Hepatocyte (in vitro differentiated cells): Measurements from ENCODE around the gene RANGRF. TPM values are rescaled to one million over a fixed set of nuclear protein-coding genes. Genes with fewer than 3 reads are reported as not detected.

Experiments used
- DNase-seq: peaks from one replicate; pipeline ENCODE4 v3.0.0-alpha.2; 2016; ENCODE audit warnings: low spot score
- H2AFZ ChIP-seq: fragments of 200-600 bp; sonication (generic); 2 replicates; pipeline ENCODE4 v1.6.0; 2016; ENCODE audit warnings: antibody characterized with exemption, mild to moderate bottlenecking
- H3K27ac ChIP-seq: fragments of 200-600 bp; sonication (generic); 2 replicates; pipeline ENCODE4 v1.5.1; 2016; ENCODE audit warnings: mild to moderate bottlenecking
- H3K27me3 ChIP-seq: fragments of 200-600 bp; sonication (generic); 2 replicates; pipeline ENCODE4 v1.6.1; 2016
- H3K36me3 ChIP-seq: fragments of 200-600 bp; sonication (generic); replicated peaks from 2 replicates; pipeline ENCODE4 v1.5.1; 2016; ENCODE audit warnings: low read depth; ENCODE audit not compliant: insufficient read depth
- H3K4me1 ChIP-seq: fragments of 200-600 bp; sonication (generic); 2 replicates; pipeline ENCODE4 v1.5.1; 2016; ENCODE audit warnings: mild to moderate bottlenecking, moderate library complexity; ENCODE audit not compliant: insufficient read depth
- H3K4me2 ChIP-seq: fragments of 200-600 bp; sonication (generic); 2 replicates; pipeline ENCODE4 v1.6.0; 2016
- H3K4me3 ChIP-seq: fragments of 200-600 bp; sonication (generic); 2 replicates; pipeline ENCODE4 v1.5.1; 2016; ENCODE audit warnings: mild to moderate bottlenecking
- H3K79me2 ChIP-seq: fragments of 200-600 bp; sonication (generic); 2 replicates; pipeline ENCODE4 v1.6.0; 2017; ENCODE audit warnings: mild to moderate bottlenecking
- H3K9me2 ChIP-seq: fragments of 200-600 bp; sonication (generic); replicated peaks from 2 replicates; pipeline ENCODE4 v1.6.0; 2017; ENCODE audit warnings: mild to moderate bottlenecking; ENCODE audit not compliant: insufficient read depth
- H3K9me3 ChIP-seq: fragments of 200-600 bp; sonication (generic); 2 replicates; pipeline ENCODE4 v1.5.1; 2016; ENCODE audit warnings: low read depth, mild to moderate bottlenecking
- H4K20me1 ChIP-seq: fragments of 200-600 bp; sonication (generic); 2 replicates; pipeline ENCODE4 v1.6.0; 2016; ENCODE audit warnings: mild to moderate bottlenecking; ENCODE audit not compliant: insufficient read depth, poor library complexity, severe bottlenecking
- CTCF ChIP-seq: fragments of 200-600 bp; sonication (generic); IDR thresholded peaks from 2 replicates; pipeline ENCODE4 v1.5.1; 2016; ENCODE audit warnings: antibody characterized with exemption, mild to moderate bottlenecking; ENCODE audit not compliant: poor library complexity
- EZH2 ChIP-seq: fragments of 200-600 bp; sonication (generic); IDR thresholded peaks from 2 replicates; pipeline ENCODE4 v1.6.1; 2016; ENCODE audit warnings: antibody characterized with exemption, mild to moderate bottlenecking, borderline replicate concordance
- EZH2phosphoT487 ChIP-seq: fragments of 200-600 bp; sonication (generic); IDR thresholded peaks from one replicate; pipeline ENCODE4 v1.6.1; 2018; ENCODE audit warnings: antibody characterized with exemption, mild to moderate bottlenecking, low read depth, moderate library complexity; ENCODE audit not compliant: unreplicated experiment, severe bottlenecking
- WGBS: methylation state at CpG from one replicate; pipeline ENCODE4 v1.1.6; 2016; ENCODE audit warnings: low lambda C conversion rate; ENCODE audit errors: missing lambda C conversion rate; 5-methylcytosine and 5-hydroxymethylcytosine counted together
- polyA plus RNA-seq: library from polyadenylated mRNA; unstranded; fragments of >200 nt; fragmentation: Nextera tagmentation; extraction: Ambion mirVana; gene quantifications from 2 replicates; pipeline ENCODE4 v1.2.1, GENCODE V29; 2016
- total RNA-seq: library from RNA; depleted of rRNA; stranded (reverse); fragments of >200 nt; gene quantifications from 2 replicates; pipeline ENCODE4 v1.2.3, GENCODE V29; 2014

RANGRF gene
- total and polyA plus RNA-seq, 2 experiments from 2014 or later, result 7.9 to 41.9 TPM

- Histone ChIP-seq H3K4me1 (peaks cover 6% of the 10 kb centered on the region), H3K4me2 (no peak overlapping the region), H3K27ac (no peak overlapping the region), H3K36me3 (no peaks in the 10 kb centered on the region), H3K4me3 (no peak overlapping the region), H3K79me2 (no peaks in the 10 kb centered on the region), H3K27me3 (no peaks in the 10 kb centered on the region), H2AFZ (no peak overlapping the region), H4K20me1 (no peaks in the 10 kb centered on the region), H3K9me2 (no peaks in the 10 kb centered on the region), H3K9me3 (no peaks in the 10 kb centered on the region)
- DNase-seq, result no peak
- TF ChIP-seq EZH2 (no peak), CTCF (no peak), EZH2phosphoT487 (no peak)
- 59% methylated on average over 4 of the region's 4 CpGs for WGBS
These were observed 5.1 kb upstream of the RANGRF start for GRCh38 chr17:8283356-8283755.

- H3K79me2 ChIP-seq, result no peaks in the 10 kb centered on the region
- no peak overlapping the region for H3K4me2 ChIP-seq
- H3K9me2 ChIP-seq, result no peaks in the 10 kb centered on the region
- H3K27me3 ChIP-seq, result no peaks in the 10 kb centered on the region
- 93% methylated on average over 4 of the region's 4 CpGs for WGBS
- no peaks in the 10 kb centered on the region for H4K20me1 ChIP-seq
- no peaks in the 10 kb centered on the region for H3K36me3 ChIP-seq
- peaks cover 7% of the 10 kb centered on the region for H3K4me1 ChIP-seq
- H3K9me3 ChIP-seq, result no peaks in the 10 kb centered on the region
- H2AFZ ChIP-seq, result no peak overlapping the region
- no peak overlapping the region for H3K4me3 ChIP-seq
- DNase-seq, result no peak
- H3K27ac ChIP-seq, result no peak overlapping the region
- TF ChIP-seq EZH2, result no peak
These were observed 4.3 kb upstream of the RANGRF start for GRCh38 chr17:8284126-8284525.

DNA sequence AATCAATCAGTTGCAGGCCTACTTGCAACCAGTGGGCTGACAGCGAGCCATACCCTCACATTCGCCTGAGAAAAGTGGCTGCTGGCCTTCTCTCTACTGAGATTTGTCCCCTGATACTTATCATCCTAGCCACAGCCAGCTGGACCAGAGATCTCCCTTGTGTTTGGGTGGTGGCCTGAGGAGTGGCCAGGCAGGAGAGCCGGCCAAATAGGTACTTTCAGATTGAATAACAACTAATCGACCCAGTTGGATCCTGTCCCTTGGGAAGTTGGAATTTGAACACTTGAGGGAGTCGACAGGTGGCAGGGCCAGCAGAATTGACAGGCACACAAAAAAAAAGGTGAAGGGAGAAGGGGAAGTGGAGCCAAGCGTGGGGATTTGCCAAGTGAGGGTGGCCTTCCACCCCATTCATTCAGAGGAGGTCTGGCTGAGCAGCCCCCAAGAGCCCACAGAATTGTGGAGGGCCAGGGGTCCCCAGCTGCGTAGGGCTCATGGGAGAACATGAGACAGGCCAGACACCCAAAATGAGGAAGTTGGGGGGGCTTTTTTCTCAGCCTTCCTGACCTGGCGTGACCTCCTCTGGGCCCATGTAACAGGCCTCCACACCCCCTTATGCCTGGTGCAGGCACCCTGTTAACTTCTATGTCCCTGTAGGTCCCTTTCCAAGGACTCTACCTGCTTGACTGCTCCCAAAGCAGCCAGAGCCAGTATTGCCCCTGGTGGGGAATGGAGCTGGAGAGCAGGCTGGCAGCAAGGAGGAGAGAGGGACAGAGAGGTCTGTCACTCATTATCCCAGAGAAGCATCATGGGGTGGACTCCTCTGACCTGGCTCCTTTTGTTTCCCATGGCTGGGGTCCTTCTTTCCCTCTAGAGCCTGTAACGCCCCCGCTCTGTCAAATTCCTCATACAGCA, 2.9 kb upstream of the RANGRF start:
- no peaks in the 10 kb centered on the region for H3K9me3 ChIP-seq
- no peak overlapping the region for H2AFZ ChIP-seq
- no peaks in the 10 kb centered on the region for H3K36me3 ChIP-seq
- no peaks in the 10 kb centered on the region for H3K9me2 ChIP-seq
- TF ChIP-seq EZH2phosphoT487, result no peak
- TF ChIP-seq EZH2, result no peak
- no peak for TF ChIP-seq CTCF
- DNase-seq, result no peak
- WGBS, result 87% methylated on average over 10 of the region's 10 CpGs
- no peaks in the 10 kb centered on the region for H4K20me1 ChIP-seq
- H3K27ac ChIP-seq, result no peak overlapping the region
- H3K4me1 ChIP-seq, result peaks cover 10% of the 10 kb centered on the region
- no peak overlapping the region for H3K4me2 ChIP-seq
- H3K4me3 ChIP-seq, result no peak overlapping the region
- peaks cover 4% of the 10 kb centered on the region for H3K79me2 ChIP-seq
- H3K27me3 ChIP-seq, result no peaks in the 10 kb centered on the region

DNA sequence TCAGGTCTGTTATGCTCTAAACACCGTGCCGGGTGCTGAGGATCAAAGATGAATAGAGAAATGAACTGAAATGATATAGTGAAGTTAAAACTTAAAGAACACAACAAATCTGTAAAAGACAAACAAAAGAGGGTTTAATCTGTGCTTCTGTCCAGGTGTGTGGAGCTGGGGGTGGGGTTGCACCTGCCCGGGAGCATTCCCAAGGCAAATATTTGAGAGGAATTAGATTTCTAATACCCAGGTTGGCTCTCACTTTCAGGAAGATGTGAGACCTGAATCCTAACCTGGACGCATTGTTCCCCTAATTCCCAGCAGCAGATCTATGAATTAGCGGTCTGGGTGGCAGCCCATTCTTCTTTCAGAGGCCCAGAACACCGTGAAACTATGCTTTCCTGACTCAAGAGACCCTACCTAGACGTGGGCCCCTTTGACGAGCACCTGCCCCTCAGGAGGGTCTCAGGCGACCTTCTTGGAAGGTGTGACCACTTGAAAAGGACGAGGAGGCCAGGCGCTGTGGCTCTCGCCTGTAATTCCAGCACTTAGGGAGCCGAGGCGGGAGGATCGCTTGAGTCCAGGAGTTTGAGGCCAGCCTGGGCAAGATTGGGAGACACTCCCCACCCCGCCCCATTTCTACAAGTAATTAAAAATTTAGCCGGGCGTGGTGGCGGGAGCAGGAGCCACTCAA, 677 bp upstream of the RANGRF start:
- Histone ChIP-seq H3K36me3 (no peaks in the 10 kb centered on the region), H3K27ac (peak overlapping the region; percentile 93), H3K4me1 (peaks cover 10% of the 10 kb centered on the region), H3K4me3 (peak overlapping the region; percentile 97), H4K20me1 (no peaks in the 10 kb centered on the region), H2AFZ (peak overlapping the region; percentile 98), H3K79me2 (peaks cover 4% of the 10 kb centered on the region), H3K4me2 (peak overlapping the region; percentile 85), H3K27me3 (no peaks in the 10 kb centered on the region), H3K9me2 (no peaks in the 10 kb centered on the region), H3K9me3 (no peaks in the 10 kb centered on the region)
- 30% methylated on average over 19 of the region's 19 CpGs for WGBS
- no peak for DNase-seq
- TF ChIP-seq CTCF (no peak), EZH2 (no peak), EZH2phosphoT487 (no peak)
